Measurements from ENCODE around the gene ZNF439.
"Not testable (repeated sequence)": the region's sequence is repeated elsewhere in the genome, so short reads cannot be mapped to it uniquely, and the experiment has no call there.

The ZNF439 gene

GRCh38 chr19:11880598-11880997, 32.1 kb downstream of the ZNF439 start:
- TF ChIP-seq, protein P1, sequence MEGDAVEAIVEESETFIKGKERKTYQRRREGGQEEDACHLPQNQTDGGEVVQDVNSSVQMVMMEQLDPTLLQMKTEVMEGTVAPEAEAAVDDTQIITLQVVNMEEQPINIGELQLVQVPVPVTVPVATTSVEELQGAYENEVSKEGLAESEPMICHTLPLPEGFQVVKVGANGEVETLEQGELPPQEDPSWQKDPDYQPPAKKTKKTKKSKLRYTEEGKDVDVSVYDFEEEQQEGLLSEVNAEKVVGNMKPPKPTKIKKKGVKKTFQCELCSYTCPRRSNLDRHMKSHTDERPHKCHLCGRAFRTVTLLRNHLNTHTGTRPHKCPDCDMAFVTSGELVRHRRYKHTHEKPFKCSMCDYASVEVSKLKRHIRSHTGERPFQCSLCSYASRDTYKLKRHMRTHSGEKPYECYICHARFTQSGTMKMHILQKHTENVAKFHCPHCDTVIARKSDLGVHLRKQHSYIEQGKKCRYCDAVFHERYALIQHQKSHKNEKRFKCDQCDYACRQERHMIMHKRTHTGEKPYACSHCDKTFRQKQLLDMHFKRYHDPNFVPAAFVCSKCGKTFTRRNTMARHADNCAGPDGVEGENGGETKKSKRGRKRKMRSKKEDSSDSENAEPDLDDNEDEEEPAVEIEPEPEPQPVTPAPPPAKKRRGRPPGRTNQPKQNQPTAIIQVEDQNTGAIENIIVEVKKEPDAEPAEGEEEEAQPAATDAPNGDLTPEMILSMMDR (IDR thresholded peaks at IDR 0.05; ENCODE audit: low read depth, low read length), result no peak
- no peak for DNase-seq (ENCODE audit: extremely low read depth, low read depth)

GRCh38 chr19:11881151-11881800, 32.8 kb downstream of the ZNF439 start:
- TF ChIP-seq, protein P1 (IDR thresholded peaks at IDR 0.05; ENCODE audit: low read depth, low read length), result peak; percentile 80
- DNase-seq (ENCODE audit: extremely low read depth, low read depth), result no peak

DNA sequence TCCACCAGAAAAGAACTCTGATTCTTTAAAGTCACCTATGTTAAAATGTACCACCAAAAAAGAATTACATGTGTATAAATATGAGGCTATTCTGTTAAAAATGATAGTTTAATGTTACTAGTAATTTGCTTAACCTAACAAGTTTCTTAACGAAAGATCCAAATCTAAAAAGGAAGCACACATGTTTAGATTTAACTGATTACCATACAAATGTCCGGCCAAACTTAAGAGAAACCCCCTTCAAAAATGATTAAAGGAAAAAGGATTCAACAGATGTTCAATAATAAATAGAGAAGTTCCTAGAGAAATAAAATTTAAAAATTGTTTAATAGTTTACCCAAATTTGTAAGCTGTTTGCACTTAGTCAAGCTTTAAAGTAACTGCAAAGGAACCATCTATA, 34.1 kb downstream of the ZNF439 start:
- no peak for DNase-seq (ENCODE audit: extremely low read depth, low read depth)
- TF ChIP-seq, protein P1 (IDR thresholded peaks at IDR 0.05; ENCODE audit: low read depth, low read length), result no peak

DNA sequence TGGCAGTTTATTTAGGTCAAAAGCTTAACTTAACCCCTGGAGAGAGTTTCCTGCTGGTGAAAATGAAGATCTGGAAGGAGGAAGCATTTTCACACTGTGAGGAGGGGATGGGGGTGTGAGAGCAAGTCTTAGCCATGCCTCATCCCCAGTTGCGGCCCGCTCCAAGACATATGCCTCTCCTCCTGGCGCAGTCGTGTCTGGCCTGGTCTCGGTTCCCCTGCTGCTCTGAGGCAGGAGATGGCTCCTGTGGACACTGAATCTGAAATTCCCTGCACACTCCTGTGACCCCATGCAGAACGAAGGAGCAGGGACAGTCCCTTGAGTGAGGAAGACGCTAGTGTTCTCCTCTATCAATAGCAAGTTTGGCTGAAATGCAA, 38.7 kb downstream of the ZNF439 start:
- TF ChIP-seq, protein P1 (IDR thresholded peaks at IDR 0.05; ENCODE audit: low read depth, low read length), result no peak
- DNase-seq (ENCODE audit: extremely low read depth, low read depth), result no peak

- DNase-seq (ENCODE audit: extremely low read depth, low read depth), result peak; percentile 19
- TF ChIP-seq, protein P1 (IDR thresholded peaks at IDR 0.05; ENCODE audit: low read depth, low read length), result peak; percentile 31
Observed at GRCh38 chr19:11887611-11888531, 39.3 kb downstream of the ZNF439 start, which contains the start of gene ZNF69. Gene ZNF69 (plus strand): TSS chr19:11887782. CDS start chr19:11887924, 142 bp downstream.

- not testable (repeated sequence) for DNase-seq (ENCODE audit: extremely low read depth, low read depth)
Observed at GRCh38 chr19:11889901-11890300, 41.4 kb downstream of the ZNF439 start.

DNA sequence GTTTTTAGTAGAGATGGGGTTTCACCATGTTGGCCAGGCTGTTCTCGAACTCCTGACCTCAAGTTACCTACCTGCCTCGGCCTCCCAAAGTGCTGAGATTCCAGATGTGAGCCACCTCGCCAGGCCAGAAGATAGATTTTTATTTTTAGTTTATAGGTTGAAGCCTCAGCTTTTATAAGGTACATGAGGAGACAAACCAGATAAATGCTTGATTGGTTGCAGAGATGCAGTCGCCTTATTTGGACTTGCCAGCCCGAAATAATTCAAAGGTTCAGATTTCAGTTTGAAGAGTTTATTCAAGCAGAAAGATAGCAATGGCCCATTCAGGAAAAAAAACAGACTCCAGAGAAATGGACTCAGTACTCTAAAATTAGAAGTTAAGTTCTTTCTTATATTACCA, 42.1 kb downstream of the ZNF439 start:
- TF ChIP-seq, protein P1 (IDR thresholded peaks at IDR 0.05; ENCODE audit: low read depth, low read length), result no peak

More for the DNA sequence above, 42.1 kb downstream of the ZNF439 start:
- no peak for DNase-seq (ENCODE audit: extremely low read depth, low read depth)
